ENCODE data around the gene SPPL2A.

Gene SPPL2A

GRCh38 chr15:50652671-50653070 is 112.8 kb downstream of the SPPL2A start:
- ChIA-PET POLR2A (interaction anchor here (0.6 kb wide), 1 partner anchor 110 kb away, joined by 3 read pairs; no protein-coding TSS in a partner anchor), CTCF (no interaction called here)
- no peak for DNase-seq (ENCODE audit: low read depth, low spot score)
- no peak for TF ChIP-seq CTCF (IDR thresholded peaks at IDR 0.05; ENCODE audit: insufficient read depth, low read length, missing control alignments)
- no peak overlapping the region for H3K4me3 ChIP-seq (ENCODE audit: low read depth, low read length)
